Astrocyte (in vitro differentiated cells and primary cell): ENCODE measurements around the gene PLCG2. TPM values are rescaled to one million over a fixed set of nuclear protein-coding genes. Genes with fewer than 3 reads are reported as not detected.

Source experiments
- DNase-seq: peaks from one replicate; pipeline ENCODE4 v3.0.0-alpha.2; 2010; ENCODE audit warnings: low read depth
- FAIRE-seq: peaks from 2 replicates; lab custom pipeline; 2011; peaks lifted over from hg19 to GRCh38; lab: Jason Lieb, UNC
- H2AFZ ChIP-seq: 2 replicates; pipeline ENCODE4 v1.6.0; 2012; ENCODE audit warnings: low read depth, low read length, inconsistent platforms
- H3K27ac ChIP-seq: 2 replicates; pipeline ENCODE4 v1.5.1; 2011; ENCODE audit warnings: low read depth, low read length, inconsistent platforms
- H3K27me3 ChIP-seq: 2 replicates; pipeline ENCODE4 v1.6.0; 2011; ENCODE audit warnings: low read length, inconsistent platforms; ENCODE audit not compliant: insufficient read depth
- H3K36me3 ChIP-seq: 2 replicates; pipeline ENCODE4 v1.5.1; 2011; ENCODE audit warnings: low read length, inconsistent platforms; ENCODE audit not compliant: insufficient read depth
- H3K4me1 ChIP-seq: 2 replicates; pipeline ENCODE4 v1.5.1; 2011; ENCODE audit warnings: low read length, inconsistent platforms; ENCODE audit not compliant: insufficient read depth
- H3K4me2 ChIP-seq: 2 replicates; pipeline ENCODE4 v1.6.0; 2012; ENCODE audit warnings: low read length, inconsistent platforms
- H3K4me3 ChIP-seq: 2 replicates; pipeline ENCODE4 v1.5.1; 2011; ENCODE audit warnings: low read depth, mild to moderate bottlenecking, low read length, inconsistent platforms; ENCODE audit not compliant: insufficient read depth
- H3K79me2 ChIP-seq: 2 replicates; pipeline ENCODE4 v1.6.0; 2012; ENCODE audit warnings: mild to moderate bottlenecking, low read length, inconsistent platforms; ENCODE audit not compliant: insufficient read depth
- H3K9ac ChIP-seq: 2 replicates; pipeline ENCODE4 v1.6.0; 2012; ENCODE audit warnings: mild to moderate bottlenecking, low read length, inconsistent platforms
- H3K9me3 ChIP-seq: 2 replicates; pipeline ENCODE4 v1.5.1; 2012; ENCODE audit warnings: low read depth, mild to moderate bottlenecking, low read length, inconsistent platforms; ENCODE audit not compliant: insufficient read depth
- H4K20me1 ChIP-seq: 2 replicates; pipeline ENCODE4 v1.6.0; 2012; ENCODE audit warnings: low read length, inconsistent platforms; ENCODE audit not compliant: insufficient read depth
- H3K27ac Mint-ChIP-seq: one replicate; pipeline ENCODE4 v1.8.0; 2021; ENCODE audit warnings: mild to moderate bottlenecking, mixed read lengths; ENCODE audit not compliant: unreplicated experiment
- H3K27me3 Mint-ChIP-seq: one replicate; pipeline ENCODE4 v1.8.0; 2021; ENCODE audit warnings: low read depth, mixed read lengths; ENCODE audit not compliant: unreplicated experiment
- H3K36me3 Mint-ChIP-seq: one replicate; pipeline ENCODE4 v1.8.0; 2021; ENCODE audit warnings: low read depth, mixed read lengths; ENCODE audit not compliant: unreplicated experiment
- H3K4me1 Mint-ChIP-seq: one replicate; pipeline ENCODE4 v1.8.0; 2021; ENCODE audit warnings: low read depth, mixed read lengths; ENCODE audit not compliant: unreplicated experiment
- H3K4me3 Mint-ChIP-seq: one replicate; pipeline ENCODE4 v1.8.0; 2021; ENCODE audit warnings: mild to moderate bottlenecking, moderate library complexity, mixed read lengths; ENCODE audit not compliant: unreplicated experiment
- H3K9me3 Mint-ChIP-seq: one replicate; pipeline ENCODE4 v1.8.0; 2021; ENCODE audit warnings: mild to moderate bottlenecking, mixed read lengths; ENCODE audit not compliant: unreplicated experiment
- CTCF ChIP-seq: IDR thresholded peaks from 2 replicates; pipeline ENCODE4 v1.5.1; 2011; ENCODE audit warnings: low read depth, mild to moderate bottlenecking, inconsistent platforms, low read length, moderate library complexity; ENCODE audit not compliant: insufficient read depth
- EZH2 ChIP-seq: IDR thresholded peaks from 2 replicates; pipeline ENCODE4 v1.6.1; 2012; ENCODE audit warnings: mild to moderate bottlenecking, low read length, inconsistent platforms; ENCODE audit not compliant: insufficient read depth
- total RNA-seq: library from RNA; stranded (reverse); gene quantifications from 2 replicates; pipeline ENCODE4 v1.2.1, GENCODE V29; 2021

PLCG2 gene
- total RNA-seq, 1 donor from 2014 or later: 3.1 TPM

- Mint-ChIP-seq H3K27me3 (peaks cover 45% of the 10 kb centered on the region), H3K27ac (no peak overlapping the region), H3K4me1 (no peaks in the 10 kb centered on the region), H3K9me3 (peaks cover 2% of the 10 kb centered on the region), H3K36me3 (no peaks in the 10 kb centered on the region), H3K4me3 (no peak overlapping the region)
- Histone ChIP-seq H3K27ac (no peak overlapping the region), H3K79me2 (no peaks in the 10 kb centered on the region), H4K20me1 (no peaks in the 10 kb centered on the region), H3K36me3 (no peaks in the 10 kb centered on the region), H3K4me1 (no peaks in the 10 kb centered on the region), H3K9ac (no peak overlapping the region), H3K4me2 (no peak overlapping the region), H3K4me3 (no peak overlapping the region), H2AFZ (no peak overlapping the region), H3K27me3 (peaks cover 13% of the 10 kb centered on the region), H3K9me3 (no peaks in the 10 kb centered on the region)
- DNase-seq (no peak), FAIRE-seq (no peak)
- TF ChIP-seq CTCF: no peak
- no peak for TF ChIP-seq EZH2
These were observed 87.8 kb downstream of the PLCG2 start for GRCh38 chr16:81866820-81867440.

GRCh38 chr16:81868057-81868748 lies 89.1 kb downstream of the PLCG2 start:
- no peaks in the 10 kb centered on the region for H3K4me1 ChIP-seq
- TF ChIP-seq CTCF (no peak), EZH2 (no peak)
- no peaks in the 10 kb centered on the region for H3K9me3 ChIP-seq
- no peak overlapping the region for H3K4me2 ChIP-seq
- no peaks in the 10 kb centered on the region for H3K36me3 ChIP-seq
- H2AFZ ChIP-seq: no peak overlapping the region
- Mint-ChIP-seq H3K4me3 (no peak overlapping the region), H3K4me1 (no peaks in the 10 kb centered on the region), H3K36me3 (no peaks in the 10 kb centered on the region), H3K27ac (no peak overlapping the region), H3K27me3 (peaks cover 47% of the 10 kb centered on the region), H3K9me3 (peaks cover 2% of the 10 kb centered on the region)
- no peak for FAIRE-seq
- no peak overlapping the region for H3K4me3 ChIP-seq
- H3K27ac ChIP-seq: no peak overlapping the region
- no peaks in the 10 kb centered on the region for H3K79me2 ChIP-seq
- no peak overlapping the region for H3K9ac ChIP-seq
- H4K20me1 ChIP-seq: no peaks in the 10 kb centered on the region
- H3K27me3 ChIP-seq: peaks cover 13% of the 10 kb centered on the region
- no peak for DNase-seq

GRCh38 chr16:81869326-81869725 lies 90.2 kb downstream of the PLCG2 start:
- peaks cover 2% of the 10 kb centered on the region for H3K9me3 Mint-ChIP-seq
- H2AFZ ChIP-seq: no peak overlapping the region
- TF ChIP-seq EZH2 (no peak), CTCF (no peak)
- H3K79me2 ChIP-seq: no peaks in the 10 kb centered on the region
- H3K9ac ChIP-seq: no peak overlapping the region
- no peaks in the 10 kb centered on the region for H3K9me3 ChIP-seq
- no peaks in the 10 kb centered on the region for H3K4me1 Mint-ChIP-seq
- H3K27ac Mint-ChIP-seq: no peak overlapping the region
- H3K4me2 ChIP-seq: no peak overlapping the region
- peaks cover 38% of the 10 kb centered on the region for H3K27me3 Mint-ChIP-seq
- no peak for DNase-seq
- H3K4me3 ChIP-seq: no peak overlapping the region
- no peaks in the 10 kb centered on the region for H3K36me3 Mint-ChIP-seq
- no peaks in the 10 kb centered on the region for H3K36me3 ChIP-seq
- H3K27me3 ChIP-seq: peaks cover 10% of the 10 kb centered on the region
- H3K4me1 ChIP-seq: no peaks in the 10 kb centered on the region
- no peaks in the 10 kb centered on the region for H4K20me1 ChIP-seq
- no peak for FAIRE-seq
- no peak overlapping the region for H3K4me3 Mint-ChIP-seq
- no peak overlapping the region for H3K27ac ChIP-seq
